Activated T-helper 2 cell treated with anti-CD3 and anti-CD28 coated beads, Interferon-gamma antibody, Interleukin-2, Interleukin-4, amounts not matched to agents 10 μg/mL and 5 μg/mL and 100 μg/mL, durations not matched to agents 14 hours and 24 hours and 36 hours (primary cell): ENCODE results near the gene SLC20A1. TPM values are rescaled to one million over a fixed set of nuclear protein-coding genes. Genes with fewer than 3 reads are reported as not detected.
A peak's percentile ranks its signal among the peaks of the same experiment; 100 is the strongest.

ENCODE experiments used
- DNase-seq: peaks from one replicate; pipeline ENCODE4 v3.0.0; 2021; ENCODE audit warnings: low spot score
- H3K27ac Mint-ChIP-seq: one replicate; pipeline ENCODE4 v1.8.0; 2021; ENCODE audit warnings: mixed read lengths
- H3K27me3 Mint-ChIP-seq: one replicate; pipeline ENCODE4 v1.8.0; 2021; ENCODE audit warnings: low read depth, mixed read lengths
- H3K36me3 Mint-ChIP-seq: one replicate; pipeline ENCODE4 v1.8.0; 2021; ENCODE audit warnings: low read depth, mixed read lengths
- H3K4me1 Mint-ChIP-seq: one replicate; pipeline ENCODE4 v1.8.0; 2021; ENCODE audit warnings: low read depth, mixed read lengths
- H3K4me3 Mint-ChIP-seq: one replicate; pipeline ENCODE4 v1.8.0; 2021; ENCODE audit warnings: low read depth, mild to moderate bottlenecking, moderate library complexity, mixed read lengths
- H3K9me3 Mint-ChIP-seq: one replicate; pipeline ENCODE4 v1.8.0; 2021; ENCODE audit warnings: mixed read lengths
- intact Hi-C: fragments of 100-400 bp; cut with micrococcal nuclease; formaldehyde crosslinking; loops from one replicate; pipeline ENCODE4 v1.15.1; 2023
- total RNA-seq: library from RNA; stranded (reverse); gene quantifications from 2 replicates; pipeline ENCODE4 v1.2.3, GENCODE V29; 2022

SLC20A1 gene
- total RNA-seq, 1 donor from 2014 or later = 128 TPM

DNA sequence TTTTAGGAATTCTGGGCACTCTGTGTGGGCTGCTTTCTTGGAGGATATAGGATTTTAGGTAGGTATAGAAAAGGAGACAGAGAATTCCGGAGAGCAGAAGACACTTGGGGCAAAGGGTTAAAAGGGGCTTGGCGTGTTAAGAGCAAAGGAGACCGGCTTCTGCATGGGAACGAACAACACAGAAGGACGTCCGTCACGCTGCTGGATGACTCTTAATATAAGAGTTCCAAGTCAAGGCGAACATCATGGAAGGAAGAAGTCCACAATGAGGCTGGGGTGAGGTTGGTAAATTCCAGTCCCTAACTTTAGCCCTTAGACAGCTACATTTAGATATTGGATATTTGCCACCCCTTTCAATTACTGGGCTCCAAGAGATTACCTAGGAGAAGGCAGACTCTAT lies 15.9 kb upstream of the SLC20A1 start:
- Mint-ChIP-seq H3K9me3 (no peaks in the 10 kb centered on the region), H3K4me1 (peaks cover 68% of the 10 kb centered on the region), H3K36me3 (no peaks in the 10 kb centered on the region), H3K27me3 (peaks cover 1% of the 10 kb centered on the region), H3K4me3 (no peak overlapping the region), H3K27ac (no peak overlapping the region)
- intact Hi-C loops = loop anchor here (10.0 kb wide), 1 partner anchor 255 kb away; no protein-coding TSS in a partner anchor
- DNase-seq = no peak

DNA sequence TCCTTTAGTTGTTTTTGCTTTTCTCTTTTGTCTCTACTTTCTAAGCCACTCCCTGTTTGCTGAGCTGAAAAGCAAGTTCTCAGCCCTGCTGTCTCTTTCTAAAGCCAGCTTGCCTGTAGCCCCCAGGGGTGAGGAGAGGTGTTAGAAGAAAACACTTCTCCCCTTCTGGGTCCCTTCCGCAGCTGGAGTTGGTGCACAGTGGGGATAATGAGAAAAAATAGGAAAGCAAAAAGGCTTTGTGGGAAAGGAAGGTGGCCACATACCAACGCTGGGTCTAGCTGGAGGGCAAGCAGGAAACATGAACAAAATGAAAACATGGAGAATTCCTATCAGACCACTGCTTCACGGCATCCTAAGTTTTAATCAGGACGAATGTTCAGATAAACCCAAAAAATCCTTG lies 15.5 kb upstream of the SLC20A1 start:
- Mint-ChIP-seq H3K36me3 (no peaks in the 10 kb centered on the region), H3K4me3 (no peak overlapping the region), H3K27ac (no peak overlapping the region), H3K9me3 (no peaks in the 10 kb centered on the region), H3K4me1 (peaks cover 70% of the 10 kb centered on the region), H3K27me3 (peaks cover 1% of the 10 kb centered on the region)
- intact Hi-C loops = no loop called here
- no peak for DNase-seq

GRCh38 chr2:112633708-112634107 lies 12.0 kb upstream of the SLC20A1 start:
- H3K4me1 Mint-ChIP-seq = peaks cover 64% of the 10 kb centered on the region
- H3K27me3 Mint-ChIP-seq = no peaks in the 10 kb centered on the region
- H3K9me3 Mint-ChIP-seq = no peaks in the 10 kb centered on the region
- DNase-seq = no peak
- intact Hi-C loops = no loop called here
- no peaks in the 10 kb centered on the region for H3K36me3 Mint-ChIP-seq
- no peak overlapping the region for H3K4me3 Mint-ChIP-seq
- H3K27ac Mint-ChIP-seq = peak overlapping the region; percentile 31

- Mint-ChIP-seq H3K36me3 (no peaks in the 10 kb centered on the region), H3K4me3 (no peak overlapping the region), H3K27me3 (no peaks in the 10 kb centered on the region), H3K27ac (no peak overlapping the region), H3K9me3 (no peaks in the 10 kb centered on the region), H3K4me1 (peaks cover 64% of the 10 kb centered on the region)
- intact Hi-C loops = no loop called here
- DNase-seq = no peak
Measured at GRCh38 chr2:112634153-112634873, 11.4 kb upstream of the SLC20A1 start.

- H3K27me3 Mint-ChIP-seq = no peaks in the 10 kb centered on the region
- H3K9me3 Mint-ChIP-seq = no peaks in the 10 kb centered on the region
- H3K27ac Mint-ChIP-seq = no peak overlapping the region
- H3K4me3 Mint-ChIP-seq = no peak overlapping the region
- DNase-seq = no peak
- H3K4me1 Mint-ChIP-seq = peaks cover 59% of the 10 kb centered on the region
- intact Hi-C loops = no loop called here
- no peaks in the 10 kb centered on the region for H3K36me3 Mint-ChIP-seq
Measured at GRCh38 chr2:112634874-112635157, 10.9 kb upstream of the SLC20A1 start.

DNA sequence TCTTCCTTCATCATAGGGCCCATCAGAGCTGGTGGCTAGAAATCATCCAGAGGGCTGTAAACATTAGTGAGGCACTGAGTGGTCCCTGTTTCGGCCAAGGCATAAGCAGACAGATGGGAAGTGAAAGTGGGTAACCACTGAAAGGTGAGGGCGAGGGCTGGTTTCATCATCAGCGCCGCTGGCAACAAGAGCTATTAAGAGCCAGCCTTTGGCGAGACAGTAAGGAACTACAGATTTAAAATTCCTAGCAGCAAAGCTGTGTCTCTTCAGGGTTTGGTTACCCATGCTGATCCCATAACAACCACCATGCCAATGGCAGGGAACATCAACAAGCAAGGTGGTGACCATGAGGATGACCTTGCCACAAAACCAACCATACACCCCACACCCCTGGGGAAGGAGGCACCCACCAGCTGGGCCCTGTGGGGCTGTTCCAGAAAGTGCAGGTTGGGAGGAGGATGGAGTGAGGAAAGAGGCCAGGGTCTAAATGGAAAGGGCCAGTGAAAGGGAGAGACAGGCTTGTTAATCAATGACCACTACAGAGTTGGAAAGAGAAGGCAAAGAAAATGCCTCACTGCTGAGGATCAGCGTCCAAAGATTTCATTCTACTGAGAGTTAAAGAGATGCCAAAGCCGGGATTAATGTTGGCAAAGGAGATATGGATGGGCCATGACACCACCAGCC lies 9.0 kb upstream of the SLC20A1 start:
- Mint-ChIP-seq H3K9me3 (no peaks in the 10 kb centered on the region), H3K36me3 (peaks cover 1% of the 10 kb centered on the region), H3K4me1 (peaks cover 61% of the 10 kb centered on the region), H3K4me3 (no peak overlapping the region), H3K27ac (no peak overlapping the region), H3K27me3 (no peaks in the 10 kb centered on the region)
- no peak for DNase-seq
- intact Hi-C loops = no loop called here

DNA sequence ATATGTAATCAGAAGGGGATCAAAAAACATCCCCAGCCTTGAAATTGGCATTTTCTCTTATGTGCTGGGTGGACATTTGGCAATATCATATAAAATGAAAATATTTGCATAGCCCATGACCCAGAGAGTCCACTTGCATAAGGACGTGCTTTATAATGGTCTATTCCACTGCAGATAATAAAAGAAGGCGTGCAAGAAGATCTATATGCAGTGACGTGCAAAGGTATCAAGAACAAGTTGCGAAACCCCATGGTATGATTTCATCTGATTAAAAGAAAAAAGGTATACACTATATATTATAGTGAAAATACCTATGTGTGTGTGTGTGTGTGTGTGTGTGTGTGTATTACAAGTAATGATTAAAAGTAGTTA lies 8.5 kb upstream of the SLC20A1 start:
- intact Hi-C loops = no loop called here
- Mint-ChIP-seq H3K27me3 (no peaks in the 10 kb centered on the region), H3K4me1 (peaks cover 59% of the 10 kb centered on the region), H3K36me3 (peaks cover 5% of the 10 kb centered on the region), H3K4me3 (no peak overlapping the region), H3K27ac (no peak overlapping the region), H3K9me3 (no peaks in the 10 kb centered on the region)
- DNase-seq = no peak

DNA sequence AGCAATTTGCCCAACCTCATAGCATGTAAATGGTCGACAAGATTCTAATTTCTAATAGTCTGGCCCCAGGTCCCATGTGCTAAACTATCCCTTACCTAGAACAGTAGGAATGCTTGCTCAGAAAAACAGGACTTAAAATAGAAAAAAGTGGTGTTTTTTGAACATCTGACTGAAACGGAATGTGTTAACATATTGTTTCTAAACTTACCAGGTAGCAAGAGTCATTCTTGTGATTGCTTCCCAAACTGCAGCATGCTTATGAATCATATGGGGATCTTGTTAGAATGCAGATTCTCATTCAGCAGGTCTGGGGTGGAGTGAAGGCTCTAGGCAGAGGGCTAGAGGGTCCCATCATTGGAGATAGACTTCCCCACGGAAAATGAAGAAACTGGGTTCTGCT lies 5.8 kb upstream of the SLC20A1 start:
- peaks cover 65% of the 10 kb centered on the region for H3K4me1 Mint-ChIP-seq
- intact Hi-C loops = loop anchor here (10.0 kb wide), 1 partner anchor 185 kb away; no protein-coding TSS in a partner anchor
- peaks cover 15% of the 10 kb centered on the region for H3K36me3 Mint-ChIP-seq
- no peak for DNase-seq
- H3K9me3 Mint-ChIP-seq = no peaks in the 10 kb centered on the region
- no peak overlapping the region for H3K27ac Mint-ChIP-seq
- H3K4me3 Mint-ChIP-seq = no peak overlapping the region
- no peaks in the 10 kb centered on the region for H3K27me3 Mint-ChIP-seq

GRCh38 chr2:112640467-112640799 lies 5.3 kb upstream of the SLC20A1 start:
- no peaks in the 10 kb centered on the region for H3K9me3 Mint-ChIP-seq
- DNase-seq = no peak
- no peaks in the 10 kb centered on the region for H3K27me3 Mint-ChIP-seq
- H3K27ac Mint-ChIP-seq = no peak overlapping the region
- H3K36me3 Mint-ChIP-seq = peaks cover 15% of the 10 kb centered on the region
- H3K4me1 Mint-ChIP-seq = peaks cover 61% of the 10 kb centered on the region
- intact Hi-C loops = loop anchor here (10.0 kb wide), 1 partner anchor 184 kb away; no protein-coding TSS in a partner anchor
- H3K4me3 Mint-ChIP-seq = no peak overlapping the region

DNA sequence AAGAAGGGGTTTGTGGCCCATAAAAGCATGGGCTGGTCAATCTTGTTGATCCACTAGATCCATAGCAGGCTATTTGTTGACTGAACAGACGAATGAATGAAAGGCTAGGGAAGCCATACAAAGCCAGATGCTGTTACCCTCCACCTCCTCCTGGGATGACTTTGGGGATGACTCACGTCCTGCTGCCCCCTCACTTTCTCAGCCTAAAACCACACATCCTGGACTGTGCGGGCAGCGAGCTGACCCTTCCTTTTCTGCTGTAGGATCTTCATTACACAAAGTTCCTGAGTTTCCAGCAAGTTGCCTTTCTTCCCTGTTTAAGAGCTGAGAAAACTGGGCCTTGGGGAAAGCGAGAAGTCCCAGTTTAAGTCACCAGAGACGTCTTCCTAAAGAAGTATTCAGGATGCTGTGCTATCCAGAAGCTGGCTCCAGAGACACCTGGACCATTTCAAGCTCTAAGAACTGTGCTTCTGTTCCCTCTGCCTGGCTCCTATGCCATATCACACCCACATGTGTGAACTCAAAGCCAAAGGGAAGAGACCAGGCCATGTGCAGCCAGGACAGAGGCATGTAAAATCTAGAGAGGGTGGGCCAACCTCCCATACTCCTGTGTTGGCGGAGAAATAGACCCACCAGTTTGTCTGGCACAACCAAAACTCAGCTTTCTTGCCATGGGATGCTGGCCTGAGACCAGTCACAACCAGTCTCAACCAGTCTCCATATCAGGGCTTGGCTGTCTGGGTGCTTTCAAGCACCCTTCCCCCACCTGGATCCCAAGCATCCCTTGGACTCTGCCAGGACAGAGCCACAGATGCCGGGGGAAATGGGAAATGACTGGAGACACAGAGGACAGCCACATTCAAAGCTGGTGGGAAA lies 4.7 kb upstream of the SLC20A1 start:
- Mint-ChIP-seq H3K36me3 (peaks cover 15% of the 10 kb centered on the region), H3K4me1 (peaks cover 55% of the 10 kb centered on the region), H3K27ac (no peak overlapping the region), H3K27me3 (no peaks in the 10 kb centered on the region), H3K4me3 (no peak overlapping the region), H3K9me3 (no peaks in the 10 kb centered on the region)
- DNase-seq = no peak
- intact Hi-C loops = loop anchor here (10.0 kb wide), 1 partner anchor 184 kb away; no protein-coding TSS in a partner anchor

- Mint-ChIP-seq H3K9me3 (no peaks in the 10 kb centered on the region), H3K4me1 (peaks cover 49% of the 10 kb centered on the region), H3K4me3 (no peak overlapping the region), H3K27ac (no peak overlapping the region), H3K27me3 (no peaks in the 10 kb centered on the region), H3K36me3 (peaks cover 16% of the 10 kb centered on the region)
- no peak for DNase-seq
- intact Hi-C loops = loop anchor here (10.0 kb wide), 1 partner anchor 183 kb away; no protein-coding TSS in a partner anchor
Measured at GRCh38 chr2:112641701-112642100, 4.0 kb upstream of the SLC20A1 start.

DNA sequence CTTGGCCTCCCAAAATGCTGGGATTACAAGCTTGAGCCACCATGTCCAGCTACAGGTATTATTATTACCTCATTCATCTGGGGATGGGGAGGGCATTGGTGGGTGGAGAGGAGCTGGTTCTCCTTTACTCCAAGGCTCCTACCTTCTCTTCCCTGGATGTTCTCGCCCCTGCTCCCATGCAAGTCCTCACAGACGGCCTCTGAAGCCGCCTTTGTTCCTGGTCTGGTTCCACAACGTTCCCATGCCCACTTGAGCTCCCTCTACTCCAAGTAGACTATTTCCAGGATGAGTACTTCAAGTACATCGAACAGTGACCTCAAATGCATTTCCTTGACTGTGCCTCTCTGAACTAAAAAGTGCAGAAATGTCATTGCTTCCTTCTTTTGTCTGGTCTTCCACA lies 3.2 kb upstream of the SLC20A1 start:
- no peak overlapping the region for H3K4me3 Mint-ChIP-seq
- intact Hi-C loops = loop anchor here (10.0 kb wide), 1 partner anchor 182 kb away; no protein-coding TSS in a partner anchor
- H3K27ac Mint-ChIP-seq = no peak overlapping the region
- no peaks in the 10 kb centered on the region for H3K27me3 Mint-ChIP-seq
- peaks cover 24% of the 10 kb centered on the region for H3K36me3 Mint-ChIP-seq
- H3K9me3 Mint-ChIP-seq = no peaks in the 10 kb centered on the region
- peaks cover 50% of the 10 kb centered on the region for H3K4me1 Mint-ChIP-seq
- DNase-seq = no peak

GRCh38 chr2:112642966-112643365 lies 2.8 kb upstream of the SLC20A1 start:
- Mint-ChIP-seq H3K9me3 (no peaks in the 10 kb centered on the region), H3K36me3 (peaks cover 28% of the 10 kb centered on the region), H3K27me3 (no peaks in the 10 kb centered on the region), H3K4me3 (no peak overlapping the region), H3K27ac (no peak overlapping the region), H3K4me1 (peaks cover 54% of the 10 kb centered on the region)
- intact Hi-C loops = loop anchor here (10.0 kb wide), 1 partner anchor 182 kb away; no protein-coding TSS in a partner anchor
- DNase-seq = no peak
